ENCODE data around the gene LSM14B. TPM values are rescaled to one million over a fixed set of nuclear protein-coding genes. Genes with fewer than 3 reads are reported as not detected.

The LSM14B gene
- total RNA-seq, 4 donors from 2014 or later = 23.6 to 38.4 (median 35.3) TPM

DNA sequence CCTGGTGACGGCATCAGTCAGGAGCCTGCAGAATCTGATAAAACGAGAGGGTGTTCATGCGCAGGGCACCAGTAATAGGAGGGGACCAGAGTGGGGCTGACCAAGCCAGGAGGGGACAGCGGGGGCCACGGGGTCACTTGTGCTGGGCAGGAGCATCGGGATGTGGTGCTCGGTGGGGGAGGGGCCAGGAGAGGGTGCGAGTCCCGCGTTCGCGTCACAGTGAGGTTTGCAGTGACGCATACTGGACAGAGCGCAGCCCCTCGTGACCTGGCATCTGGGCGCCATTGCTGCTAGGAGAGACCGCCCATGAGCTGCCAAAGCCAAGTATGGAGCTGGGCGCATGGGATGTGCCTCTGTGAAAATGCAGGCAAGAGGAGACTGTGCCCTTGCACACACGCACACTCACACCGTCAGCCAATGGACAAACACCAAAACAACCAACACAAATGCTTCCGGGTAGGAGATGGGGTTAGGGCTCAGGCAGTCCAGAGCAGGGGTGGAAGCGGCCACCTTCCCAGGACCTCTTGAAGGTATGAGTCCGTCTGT lies 46.7 kb downstream of the LSM14B start:
- Histone ChIP-seq H3K4me1 (no peaks in the 10 kb centered on the region), H3K4me3 (no peak overlapping the region), H3K27ac (no peak overlapping the region), H3K27me3 (no peaks in the 10 kb centered on the region), H3K9me3 (no peaks in the 10 kb centered on the region), H3K36me3 (peaks cover 0 to 86% of the 10 kb centered on the region in 2 donors)
- ATAC-seq = no peak
- TF ChIP-seq EP300 (IDR thresholded peaks at IDR 0.05) (no peak), POLR2A (IDR thresholded peaks at IDR 0.05) (no peak), POLR2AphosphoS5 (IDR thresholded peaks at IDR 0.05) (no peak)
- TF ChIP-seq, protein P1, sequence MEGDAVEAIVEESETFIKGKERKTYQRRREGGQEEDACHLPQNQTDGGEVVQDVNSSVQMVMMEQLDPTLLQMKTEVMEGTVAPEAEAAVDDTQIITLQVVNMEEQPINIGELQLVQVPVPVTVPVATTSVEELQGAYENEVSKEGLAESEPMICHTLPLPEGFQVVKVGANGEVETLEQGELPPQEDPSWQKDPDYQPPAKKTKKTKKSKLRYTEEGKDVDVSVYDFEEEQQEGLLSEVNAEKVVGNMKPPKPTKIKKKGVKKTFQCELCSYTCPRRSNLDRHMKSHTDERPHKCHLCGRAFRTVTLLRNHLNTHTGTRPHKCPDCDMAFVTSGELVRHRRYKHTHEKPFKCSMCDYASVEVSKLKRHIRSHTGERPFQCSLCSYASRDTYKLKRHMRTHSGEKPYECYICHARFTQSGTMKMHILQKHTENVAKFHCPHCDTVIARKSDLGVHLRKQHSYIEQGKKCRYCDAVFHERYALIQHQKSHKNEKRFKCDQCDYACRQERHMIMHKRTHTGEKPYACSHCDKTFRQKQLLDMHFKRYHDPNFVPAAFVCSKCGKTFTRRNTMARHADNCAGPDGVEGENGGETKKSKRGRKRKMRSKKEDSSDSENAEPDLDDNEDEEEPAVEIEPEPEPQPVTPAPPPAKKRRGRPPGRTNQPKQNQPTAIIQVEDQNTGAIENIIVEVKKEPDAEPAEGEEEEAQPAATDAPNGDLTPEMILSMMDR (IDR thresholded peaks at IDR 0.05) = no peak
- 82 to 97% methylated on average over 5 to 8 of the region's 23 CpGs for WGBS, 2 donors (ENCODE audit: low coverage in 1 of 2)

DNA sequence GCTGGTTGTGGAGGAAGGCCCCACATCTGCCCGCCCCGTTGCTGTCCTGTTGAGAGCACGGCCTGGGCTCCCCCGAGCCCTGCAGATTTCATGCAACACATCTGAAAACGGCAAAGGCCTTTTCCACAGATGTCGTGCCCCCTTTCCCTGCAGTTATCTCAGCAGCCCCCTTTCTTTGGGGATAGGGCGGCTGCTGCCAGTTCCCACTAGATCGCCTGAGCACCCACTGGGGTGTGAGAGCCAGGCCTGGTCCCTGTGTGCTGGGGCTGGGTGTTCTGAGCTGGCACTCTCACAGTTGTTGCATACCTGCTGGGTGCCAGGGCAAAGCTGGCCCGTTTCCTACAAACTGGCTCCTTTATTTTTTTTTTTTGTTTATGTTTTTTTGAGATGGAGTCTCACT lies 48.3 kb downstream of the LSM14B start:
- no peak for ATAC-seq
- Histone ChIP-seq H3K9me3 (no peaks in the 10 kb centered on the region), H3K27me3 (no peaks in the 10 kb centered on the region), H3K4me1 (no peaks in the 10 kb centered on the region), H3K27ac (no peak overlapping the region), H3K4me3 (no peak overlapping the region), H3K36me3 (peaks cover 0 to 86% of the 10 kb centered on the region in 2 donors)
- WGBS, 2 donors (ENCODE audit: low coverage in 1 of 2) = 77 to 89% methylated on average over 3 to 8 of the region's 9 CpGs
- TF ChIP-seq POLR2AphosphoS5 (IDR thresholded peaks at IDR 0.05) (no peak), EP300 (IDR thresholded peaks at IDR 0.05) (no peak), POLR2A (IDR thresholded peaks at IDR 0.05) (no peak)
- TF ChIP-seq, protein P1 (IDR thresholded peaks at IDR 0.05) = no peak

DNA sequence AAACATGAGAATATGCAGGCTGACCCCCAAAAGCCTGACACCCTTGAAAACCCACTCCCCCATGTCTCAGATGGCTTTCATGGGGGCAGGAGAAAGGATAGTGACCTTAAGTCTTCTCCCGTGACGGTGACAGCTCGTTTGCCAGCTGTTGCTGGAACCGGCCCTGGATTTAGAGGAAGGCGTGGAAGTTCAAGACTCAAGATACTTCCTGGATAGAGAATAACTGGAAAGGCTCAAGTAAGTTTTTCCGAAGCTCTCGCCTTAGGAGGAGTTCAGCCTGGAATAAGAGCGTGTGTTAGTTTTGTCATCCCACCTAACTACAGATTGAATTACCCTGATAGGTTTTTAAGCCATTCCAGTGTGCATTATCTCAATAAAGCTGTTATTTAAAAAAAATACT lies 49.0 kb downstream of the LSM14B start:
- Histone ChIP-seq H3K27ac (no peak overlapping the region), H3K4me1 (no peaks in the 10 kb centered on the region), H3K9me3 (no peaks in the 10 kb centered on the region), H3K4me3 (no peak overlapping the region), H3K36me3 (peaks cover 0 to 86% of the 10 kb centered on the region in 2 donors), H3K27me3 (no peaks in the 10 kb centered on the region)
- TF ChIP-seq, protein P1 (IDR thresholded peaks at IDR 0.05) = no peak
- no peak for TF ChIP-seq POLR2A (IDR thresholded peaks at IDR 0.05)
- no peak for TF ChIP-seq EP300 (IDR thresholded peaks at IDR 0.05)
- TF ChIP-seq POLR2AphosphoS5 (IDR thresholded peaks at IDR 0.05) = no peak
- 50 to 77% methylated on average over 1 to 8 of the region's 8 CpGs for WGBS, 2 donors (ENCODE audit: low coverage in 1 of 2)
- no peak for ATAC-seq

DNA sequence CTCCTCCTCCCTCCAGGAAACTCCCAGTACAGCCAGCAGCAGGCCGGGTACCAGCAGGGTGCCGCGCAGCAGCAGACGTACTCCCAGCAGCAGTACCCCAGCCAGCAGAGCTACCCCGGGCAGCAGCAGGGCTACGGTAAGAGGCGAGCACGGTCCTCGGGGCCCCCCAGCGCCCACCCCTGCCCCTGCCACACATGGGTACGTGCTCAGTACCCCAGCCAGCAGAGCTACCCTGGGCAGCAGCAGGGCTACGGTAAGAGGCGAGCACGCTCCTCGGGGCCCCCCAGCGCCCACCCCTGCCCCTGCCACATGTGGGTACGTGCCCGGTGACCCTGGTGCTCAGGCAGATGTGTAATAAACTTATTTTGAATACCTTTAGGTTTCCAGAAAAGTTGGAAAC lies 50.4 kb downstream of the LSM14B start:
- no peak for TF ChIP-seq EP300 (IDR thresholded peaks at IDR 0.05)
- TF ChIP-seq POLR2AphosphoS5 (IDR thresholded peaks at IDR 0.05) = no peak
- TF ChIP-seq, protein P1 (IDR thresholded peaks at IDR 0.05) = no peak
- no peak for TF ChIP-seq POLR2A (IDR thresholded peaks at IDR 0.05)
- whole genome bisulfite sequencing, 2 donors (ENCODE audit: low coverage in 1 of 2) = no CpG with 5 or more reads among the region's 18 CpGs
- H3K4me1 ChIP-seq = no peaks in the 10 kb centered on the region
- H3K27me3 ChIP-seq = no peaks in the 10 kb centered on the region
- no peak for ATAC-seq
- peaks cover 0 to 84% of the 10 kb centered on the region in 2 donors for H3K36me3 ChIP-seq
- H3K27ac ChIP-seq = no peak overlapping the region
- H3K4me3 ChIP-seq = no peak overlapping the region
- H3K9me3 ChIP-seq = no peaks in the 10 kb centered on the region

DNA sequence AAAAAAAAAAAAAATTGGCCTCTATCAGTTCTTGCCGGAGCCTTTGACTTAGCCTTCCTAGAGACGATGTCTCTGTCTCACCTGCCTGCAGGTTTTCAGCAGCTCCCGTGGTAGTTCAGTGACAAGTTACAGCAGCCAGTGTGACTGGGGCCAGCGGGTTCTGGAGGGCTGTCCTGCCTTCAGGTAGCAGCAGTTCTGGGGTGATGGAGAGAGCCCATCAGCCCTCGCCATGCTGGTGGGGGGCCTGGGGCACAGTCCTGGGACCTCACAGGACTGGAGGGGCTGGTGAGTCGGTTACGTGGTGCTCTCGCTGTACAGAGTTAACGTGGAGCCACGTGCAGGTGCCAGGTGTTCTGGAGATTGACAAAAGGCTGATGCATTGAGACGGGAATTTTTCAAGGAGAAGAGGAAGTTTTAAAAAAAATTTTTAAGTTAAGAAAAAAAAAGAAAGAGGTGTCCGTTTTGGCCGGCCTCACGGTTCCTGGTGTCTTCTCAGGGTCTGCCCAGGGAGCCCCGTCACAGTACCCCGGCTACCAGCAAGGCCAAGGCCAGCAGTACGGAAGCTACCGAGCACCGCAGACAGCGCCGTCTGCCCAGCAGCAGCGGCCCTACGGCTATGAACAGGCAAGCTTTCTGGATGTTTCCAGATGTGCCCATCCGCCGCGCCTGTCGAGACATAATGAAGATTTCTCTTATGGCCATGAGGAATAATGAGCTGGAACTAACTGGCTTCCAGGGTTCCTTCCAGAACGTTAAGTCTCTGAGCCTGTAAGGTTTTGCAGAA lies 51.9 kb downstream of the LSM14B start:
- Histone ChIP-seq H3K36me3 (peaks cover 0 to 80% of the 10 kb centered on the region in 2 donors), H3K27ac (no peak overlapping the region), H3K27me3 (no peaks in the 10 kb centered on the region), H3K4me3 (no peak overlapping the region), H3K4me1 (no peaks in the 10 kb centered on the region), H3K9me3 (no peaks in the 10 kb centered on the region)
- 91 to 93% methylated on average over 18 to 20 of the region's 28 CpGs for WGBS, 2 donors (ENCODE audit: low coverage in 1 of 2)
- ATAC-seq = no peak
- TF ChIP-seq POLR2AphosphoS5 (IDR thresholded peaks at IDR 0.05) (no peak), EP300 (IDR thresholded peaks at IDR 0.05) (no peak), POLR2A (IDR thresholded peaks at IDR 0.05) (no peak)
- TF ChIP-seq, protein P1 (IDR thresholded peaks at IDR 0.05) = no peak
